CD14-positive monocyte (primary cell): ENCODE measurements around the gene PLCH1. TPM values are rescaled to one million over a fixed set of nuclear protein-coding genes. Genes with fewer than 3 reads are reported as not detected.
A peak's percentile ranks its signal among the peaks of the same experiment; 100 is the strongest.

Experiments
- DNase-seq, 3 donors: peaks; one replicate each; pipeline ENCODE4 v3.0.0-alpha.2; 2011 to 2022
- H2AFZ ChIP-seq: 2 replicates; pipeline ENCODE4 v1.6.0; 2012; ENCODE audit warnings: mild to moderate bottlenecking, low read depth, low read length, inconsistent platforms; ENCODE audit not compliant: insufficient read depth, poor library complexity, severe bottlenecking
- H3K27ac ChIP-seq, 2 donors: 1 replicate in 1 of 2; 2 replicates in 1 of 2; pipeline ENCODE4 v1.5.1; 2012 to 2013; ENCODE audit warnings: low read length in 2 of 2, control low read depth in 1 of 2, inconsistent platforms in 1 of 2, low read depth in 1 of 2, mild to moderate bottlenecking in 1 of 2
- H3K27me3 ChIP-seq, 2 donors: one replicate each; pipeline versions ENCODE4 v1.6.0 to v1.6.1; 2011 to 2013; ENCODE audit warnings: low read length in 2 of 2; ENCODE audit not compliant: control insufficient read depth in 2 of 2, insufficient read depth in 2 of 2
- H3K36me3 ChIP-seq, 2 donors: replicated peaks in 1 of 2; 1 replicate in 1 of 2; 2 replicates in 1 of 2; pipeline versions ENCODE4 v1.5.1 to v1.6.1; 2012 to 2013; ENCODE audit warnings: low read length in 2 of 2, control low read depth in 1 of 2, inconsistent platforms in 1 of 2, mild to moderate bottlenecking in 1 of 2; ENCODE audit not compliant: insufficient read depth in 2 of 2, control insufficient read depth in 1 of 2
- H3K4me1 ChIP-seq, 2 donors: 1 replicate in 1 of 2; 2 replicates in 1 of 2; pipeline versions ENCODE4 v1.5.1 to v1.6.1; 2012 to 2013; ENCODE audit warnings: low read length in 2 of 2, control low read depth in 1 of 2, inconsistent platforms in 1 of 2, mild to moderate bottlenecking in 1 of 2, moderate library complexity in 1 of 2; ENCODE audit not compliant: insufficient read depth in 2 of 2, control insufficient read depth in 1 of 2
- H3K4me2 ChIP-seq: replicated peaks from 2 replicates; pipeline ENCODE3; 2012; ENCODE audit warnings: low read length, moderate library complexity, mild to moderate bottlenecking; ENCODE audit not compliant: poor library complexity, severe bottlenecking; ENCODE audit errors: extremely low read depth
- H3K4me3 ChIP-seq, 3 experiments: fragments of 200-600 bp in 1 of 3; sonication (generic) in 1 of 3; replicated peaks in 1 of 3; 1 replicate in 2 of 3; 2 replicates in 1 of 3; pipeline ENCODE4 v1.5.1; 2011 to 2013; ENCODE audit warnings: low read length in 3 of 3, mild to moderate bottlenecking in 3 of 3, control low read depth in 2 of 3, low read depth in 2 of 3, inconsistent platforms in 1 of 3, moderate library complexity in 1 of 3
- H3K79me2 ChIP-seq: 2 replicates; pipeline ENCODE4 v1.6.0; 2012; ENCODE audit warnings: mild to moderate bottlenecking, control low read depth, inconsistent platforms, low read length, moderate library complexity; ENCODE audit not compliant: insufficient read depth
- H3K9ac ChIP-seq: 2 replicates; pipeline ENCODE4 v1.6.0; 2017; ENCODE audit warnings: low read length, mild to moderate bottlenecking; ENCODE audit not compliant: insufficient read depth, poor library complexity, severe bottlenecking
- H3K9me3 ChIP-seq, 2 donors: replicated peaks in 1 of 2; 1 replicate in 1 of 2; 2 replicates in 1 of 2; pipeline versions ENCODE4 v1.5.1 to v1.6.1; 2012 to 2013; ENCODE audit warnings: low read length in 2 of 2, control low read depth in 1 of 2; ENCODE audit not compliant: control insufficient read depth in 1 of 2, insufficient read depth in 1 of 2
- H4K20me1 ChIP-seq: 2 replicates; pipeline ENCODE4 v1.6.0; 2012; ENCODE audit warnings: mild to moderate bottlenecking, low read length, control low read depth, moderate library complexity; ENCODE audit not compliant: insufficient read depth
- H3K27ac Mint-ChIP-seq, 7 donors: one replicate each; pipeline ENCODE4 v1.8.0; 2020; ENCODE audit warnings: mild to moderate bottlenecking in 7 of 7, mixed read lengths in 7 of 7, moderate library complexity in 6 of 7, inconsistent platforms in 2 of 7
- H3K27me3 Mint-ChIP-seq, 3 donors: one replicate each; pipeline ENCODE4 v1.8.0; 2021 to 2022; ENCODE audit warnings: low read depth in 3 of 3, mild to moderate bottlenecking in 3 of 3, mixed read lengths in 3 of 3, moderate library complexity in 3 of 3, inconsistent platforms in 1 of 3
- H3K36me3 Mint-ChIP-seq, 2 donors: one replicate each; pipeline ENCODE4 v1.8.0; 2020; ENCODE audit warnings: mixed read lengths in 2 of 2, inconsistent platforms in 1 of 2, mild to moderate bottlenecking in 1 of 2
- H3K4me1 Mint-ChIP-seq: one replicate; pipeline ENCODE4 v1.8.0; 2020; ENCODE audit warnings: mild to moderate bottlenecking, mixed read lengths
- H3K4me3 Mint-ChIP-seq, 2 donors: one replicate each; pipeline ENCODE4 v1.8.0; 2020; ENCODE audit warnings: mild to moderate bottlenecking in 2 of 2, mixed read lengths in 2 of 2, moderate library complexity in 1 of 2
- H3K9me3 Mint-ChIP-seq, 7 donors: one replicate each; pipeline ENCODE4 v1.8.0; 2020 to 2022; ENCODE audit warnings: mixed read lengths in 7 of 7, mild to moderate bottlenecking in 6 of 7, moderate library complexity in 6 of 7, inconsistent platforms in 2 of 7
- WGBS: methylation state at CpG from one replicate; pipeline ENCODE4 v1.1.5; 2013; ENCODE audit warnings: missing lambda C conversion rate; ENCODE audit not compliant: insufficient coverage; 5-methylcytosine and 5-hydroxymethylcytosine counted together
- intact Hi-C, 2 donors: fragments of 100-400 bp; cut with micrococcal nuclease; formaldehyde crosslinking; loops; one replicate each; pipeline versions ENCODE4 v1.15.0 to v1.15.1; 2023
- polyA plus RNA-seq, 3 donors: library from polyadenylated mRNA; depleted of rRNA in 1 of 3; unstranded in 2 of 3; stranded (reverse) in 1 of 3; fragments of 300-500 nt in 2 of 3; fragments of >200 nt in 1 of 3; fragmentation: Illumina TruSeq in 2 of 3; gene quantifications; 1 replicate in 2 of 3; 2 replicates in 1 of 3; pipeline ENCODE4 v1.2.3, GENCODE V29; 2012 to 2021
- TF ChIP-seq, protein P1 (sequence below): fragments of 200-600 bp; IDR thresholded peaks from one replicate; pipeline ENCODE4 v1.8.0; 2022; ENCODE audit warnings: antibody characterized with exemption, mild to moderate bottlenecking

The PLCH1 gene
- polyA plus RNA-seq, 3 donors: not detected

DNA sequence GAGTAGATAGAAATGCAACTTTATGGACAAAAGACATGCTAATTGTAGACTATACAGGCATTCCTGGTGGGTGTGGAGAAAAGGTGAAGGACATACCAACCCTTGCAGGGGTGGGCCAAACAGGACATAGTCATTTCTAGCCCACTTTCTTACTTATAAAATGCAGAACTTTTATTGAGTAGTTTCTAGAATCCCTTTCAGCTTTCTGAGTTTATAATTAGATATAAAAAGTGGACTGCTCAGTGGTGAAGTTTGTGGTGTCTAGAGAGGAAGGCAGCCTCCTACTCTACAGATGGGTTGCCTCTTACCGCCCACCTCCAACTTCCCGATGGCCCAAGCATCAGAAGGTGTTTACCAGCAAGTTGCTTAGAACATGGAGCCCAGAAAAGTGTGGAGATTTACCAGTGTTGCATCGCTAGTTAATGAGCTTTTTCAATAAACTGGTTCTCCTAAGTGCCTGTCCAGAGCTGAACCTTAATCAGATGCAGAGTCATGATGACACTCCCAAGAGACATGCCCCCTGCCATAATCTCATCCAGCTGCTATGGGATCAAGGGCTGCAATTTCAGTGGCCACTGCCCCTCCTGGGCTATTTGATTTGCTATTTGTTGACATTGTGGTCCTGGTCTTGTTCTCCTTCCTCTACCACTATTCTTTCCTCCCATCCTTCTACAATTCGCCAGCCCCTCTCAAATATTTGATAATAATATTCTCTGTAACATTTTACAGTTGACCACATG lies 373.9 kb downstream of the PLCH1 start:
- H3K9me3 Mint-ChIP-seq: peaks cover 0 to 1% (median 0%) of the 10 kb centered on the region in 7 donors
- H3K27ac Mint-ChIP-seq: no peak overlapping the region
- no peaks in the 10 kb centered on the region for H3K9me3 ChIP-seq
- WGBS: 100% methylated on average over 3 of the region's 4 CpGs
- H3K27me3 Mint-ChIP-seq: no peaks in the 10 kb centered on the region
- H3K27me3 ChIP-seq: no peaks in the 10 kb centered on the region
- no peak overlapping the region for H3K4me3 Mint-ChIP-seq
- no peaks in the 10 kb centered on the region for H4K20me1 ChIP-seq
- H2AFZ ChIP-seq: no peak overlapping the region
- H3K27ac ChIP-seq: no peak overlapping the region
- H3K36me3 ChIP-seq: no peaks in the 10 kb centered on the region
- H3K4me3 ChIP-seq: no peak overlapping the region
- intact Hi-C loops: no loop called here
- DNase-seq: no peak
- no peaks in the 10 kb centered on the region for H3K4me1 Mint-ChIP-seq
- H3K79me2 ChIP-seq: no peaks in the 10 kb centered on the region
- TF ChIP-seq, protein P1, sequence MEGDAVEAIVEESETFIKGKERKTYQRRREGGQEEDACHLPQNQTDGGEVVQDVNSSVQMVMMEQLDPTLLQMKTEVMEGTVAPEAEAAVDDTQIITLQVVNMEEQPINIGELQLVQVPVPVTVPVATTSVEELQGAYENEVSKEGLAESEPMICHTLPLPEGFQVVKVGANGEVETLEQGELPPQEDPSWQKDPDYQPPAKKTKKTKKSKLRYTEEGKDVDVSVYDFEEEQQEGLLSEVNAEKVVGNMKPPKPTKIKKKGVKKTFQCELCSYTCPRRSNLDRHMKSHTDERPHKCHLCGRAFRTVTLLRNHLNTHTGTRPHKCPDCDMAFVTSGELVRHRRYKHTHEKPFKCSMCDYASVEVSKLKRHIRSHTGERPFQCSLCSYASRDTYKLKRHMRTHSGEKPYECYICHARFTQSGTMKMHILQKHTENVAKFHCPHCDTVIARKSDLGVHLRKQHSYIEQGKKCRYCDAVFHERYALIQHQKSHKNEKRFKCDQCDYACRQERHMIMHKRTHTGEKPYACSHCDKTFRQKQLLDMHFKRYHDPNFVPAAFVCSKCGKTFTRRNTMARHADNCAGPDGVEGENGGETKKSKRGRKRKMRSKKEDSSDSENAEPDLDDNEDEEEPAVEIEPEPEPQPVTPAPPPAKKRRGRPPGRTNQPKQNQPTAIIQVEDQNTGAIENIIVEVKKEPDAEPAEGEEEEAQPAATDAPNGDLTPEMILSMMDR: no peak
- no peak overlapping the region for H3K9ac ChIP-seq
- H3K4me1 ChIP-seq: no peaks in the 10 kb centered on the region
- H3K36me3 Mint-ChIP-seq: no peaks in the 10 kb centered on the region
- no peak overlapping the region for H3K4me2 ChIP-seq

DNA sequence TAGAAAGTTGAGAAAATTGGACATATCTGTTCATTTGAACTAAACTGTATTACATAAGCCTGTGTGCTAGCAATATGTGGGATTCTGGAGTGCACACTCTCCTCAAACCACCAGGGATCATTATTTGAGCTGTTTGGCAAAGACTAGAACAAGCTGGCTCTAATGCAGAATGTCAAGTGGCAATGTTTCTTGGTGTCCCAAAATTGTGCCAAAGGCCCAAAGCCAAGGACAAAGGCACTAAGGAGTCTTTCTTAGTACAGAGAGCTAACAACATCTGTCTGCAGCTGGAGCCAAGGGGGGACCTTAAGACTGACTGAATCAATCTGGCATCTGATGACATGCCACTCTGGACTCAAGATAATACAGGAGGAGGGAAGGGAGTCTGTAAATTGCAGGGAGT lies 374.7 kb downstream of the PLCH1 start:
- Histone ChIP-seq H3K4me2 (no peak overlapping the region), H3K27me3 (no peaks in the 10 kb centered on the region), H3K9ac (no peak overlapping the region), H2AFZ (no peak overlapping the region), H3K4me3 (no peak overlapping the region), H3K36me3 (no peaks in the 10 kb centered on the region), H4K20me1 (no peaks in the 10 kb centered on the region), H3K9me3 (peaks cover 0 to 4% of the 10 kb centered on the region in 2 donors), H3K4me1 (no peaks in the 10 kb centered on the region), H3K79me2 (no peaks in the 10 kb centered on the region), H3K27ac (no peak overlapping the region)
- Mint-ChIP-seq H3K4me1 (no peaks in the 10 kb centered on the region), H3K36me3 (no peaks in the 10 kb centered on the region), H3K27ac (peak overlapping the region in 1 of 7 donors; percentile 7), H3K4me3 (no peak overlapping the region), H3K27me3 (no peaks in the 10 kb centered on the region), H3K9me3 (peaks cover 0 to 3% (median 0%) of the 10 kb centered on the region in 7 donors)
- intact Hi-C loops: no loop called here
- no peak for DNase-seq
- TF ChIP-seq, protein P1: no peak
